ENCODE measurements around the gene UGT1A5.

DNA sequence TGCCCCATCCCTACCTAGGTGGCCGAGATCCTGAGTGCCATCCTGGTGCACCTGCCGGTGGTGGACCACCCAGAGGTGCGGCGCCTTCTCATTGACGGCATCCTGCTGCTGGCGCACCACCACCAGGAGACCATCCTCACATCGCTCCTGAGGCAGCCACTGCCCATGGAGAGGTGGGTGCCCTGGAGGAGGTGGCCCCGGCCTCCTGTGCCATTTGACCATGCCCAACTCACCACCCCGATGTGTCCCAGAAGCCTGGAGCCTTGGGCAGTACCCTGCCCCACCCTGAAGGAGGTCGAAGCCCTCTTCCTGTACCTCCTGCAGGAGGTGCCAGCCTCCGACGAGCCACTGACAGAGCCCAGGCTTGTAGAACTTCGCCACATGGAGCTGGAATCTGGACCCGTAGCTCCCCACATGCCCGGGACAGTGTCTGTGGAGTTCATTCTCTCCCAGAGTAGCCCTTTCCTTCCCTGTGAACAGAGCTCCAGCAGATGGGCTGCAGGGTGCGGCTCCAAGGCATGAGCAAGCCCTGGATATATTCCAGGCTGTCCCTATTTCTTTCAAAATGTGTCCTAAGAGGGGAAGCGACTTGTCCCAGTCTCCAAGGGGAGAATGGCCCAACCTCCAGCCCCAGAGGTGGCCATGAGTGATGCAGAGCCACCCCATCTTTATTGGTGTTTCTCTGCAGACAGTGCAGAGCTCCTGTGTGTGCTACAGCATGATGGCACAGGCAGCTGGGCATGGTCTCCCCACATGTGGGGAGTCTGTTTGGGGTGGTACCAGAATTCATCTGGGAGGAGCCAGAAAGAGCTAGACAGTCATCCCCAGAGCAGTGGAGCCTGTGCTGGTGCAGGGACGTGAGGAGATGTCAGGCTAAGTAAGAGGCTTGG is 107.4 kb downstream of the UGT1A5 start:
- TF ChIP-seq EZH2phosphoT487 (IDR thresholded peaks at IDR 0.05; ENCODE audit: unreplicated experiment), result no peak
- no peak for TF ChIP-seq EZH2 (IDR thresholded peaks at IDR 0.05; ENCODE audit: low read depth, unreplicated experiment)
- no peak for TF ChIP-seq NANOG (IDR thresholded peaks at IDR 0.05; ENCODE audit: borderline replicate concordance)
- no peak for TF ChIP-seq JUNB (IDR thresholded peaks at IDR 0.05; ENCODE audit: unreplicated experiment)
- no peak for TF ChIP-seq STAT1 (IDR thresholded peaks at IDR 0.05; ENCODE audit: unreplicated experiment)

All from GM23338 (cell line).